ENCODE measurements around the gene NCOA7. TPM values are rescaled to one million over a fixed set of nuclear protein-coding genes. Genes with fewer than 3 reads are reported as not detected.

Gene NCOA7
- total and polyA plus RNA-seq, 5 donors = 5.9 to 18.6 (median 16.9) TPM

DNA sequence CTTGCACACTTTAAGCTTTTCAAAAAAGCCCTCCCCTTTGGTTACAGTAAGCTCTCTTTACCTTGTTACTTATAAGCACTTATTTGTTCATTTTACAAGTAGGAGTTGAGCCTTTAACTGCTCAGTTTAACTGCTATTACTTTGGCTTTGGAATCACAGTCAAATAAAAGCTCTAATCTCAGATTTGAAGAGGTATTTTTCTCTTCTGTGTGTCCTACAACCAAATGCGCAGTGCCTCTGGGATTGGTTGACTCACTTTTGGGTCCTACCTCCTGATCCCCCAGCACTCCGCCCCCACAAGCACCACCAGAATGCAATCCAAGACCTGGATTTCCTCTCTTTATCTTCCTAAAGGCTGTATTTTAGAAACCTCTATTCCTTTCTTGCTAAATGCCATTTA is 2.5 kb downstream of the NCOA7 start:
- Histone ChIP-seq H3K9me3 (ENCODE audit: control insufficient read depth, low read length) (no peaks in the 10 kb centered on the region), H3K4me1 (ENCODE audit: control insufficient read depth, insufficient read depth, low read length) (peaks cover 5% of the 10 kb centered on the region), H3K27me3 (ENCODE audit: control insufficient read depth, insufficient read depth) (no peaks in the 10 kb centered on the region), H3K27ac (ENCODE audit: low read length) (no peak overlapping the region), H3K4me3 (ENCODE audit: low read length) (no peak overlapping the region)
- intact Hi-C loops (cut with DNase I) = loop anchor here in 2 of 4 donors (5.0 to 10.0 kb wide), 3 partner anchors 52 to 164 kb away; partner anchors contain the start of gene HINT3 (in 1 of the 2)
- ATAC-seq (no peak), DNase-seq (no peak)
- 65% methylated on average over 2 of the region's 2 CpGs for WGBS

DNA sequence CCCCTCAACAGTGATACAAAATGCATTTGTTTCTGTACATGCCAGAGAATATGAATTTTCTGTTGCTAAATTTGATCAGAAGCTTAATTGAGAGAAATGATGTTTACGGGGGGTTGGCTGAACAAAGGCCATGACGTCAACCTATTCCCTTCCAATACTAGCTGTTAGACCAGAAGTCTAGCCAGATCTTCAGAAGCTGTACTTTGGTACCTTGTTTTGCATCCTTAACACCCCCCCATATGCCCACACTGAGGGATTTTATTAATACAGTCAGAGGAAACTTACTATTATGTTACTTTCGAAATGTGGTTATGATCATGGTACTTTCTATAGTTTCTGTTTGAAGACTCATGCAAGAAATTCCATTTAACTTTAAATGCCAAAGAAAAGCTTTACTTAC is 3.1 kb downstream of the NCOA7 start:
- 62% methylated on average over 3 of the region's 3 CpGs for WGBS

DNA sequence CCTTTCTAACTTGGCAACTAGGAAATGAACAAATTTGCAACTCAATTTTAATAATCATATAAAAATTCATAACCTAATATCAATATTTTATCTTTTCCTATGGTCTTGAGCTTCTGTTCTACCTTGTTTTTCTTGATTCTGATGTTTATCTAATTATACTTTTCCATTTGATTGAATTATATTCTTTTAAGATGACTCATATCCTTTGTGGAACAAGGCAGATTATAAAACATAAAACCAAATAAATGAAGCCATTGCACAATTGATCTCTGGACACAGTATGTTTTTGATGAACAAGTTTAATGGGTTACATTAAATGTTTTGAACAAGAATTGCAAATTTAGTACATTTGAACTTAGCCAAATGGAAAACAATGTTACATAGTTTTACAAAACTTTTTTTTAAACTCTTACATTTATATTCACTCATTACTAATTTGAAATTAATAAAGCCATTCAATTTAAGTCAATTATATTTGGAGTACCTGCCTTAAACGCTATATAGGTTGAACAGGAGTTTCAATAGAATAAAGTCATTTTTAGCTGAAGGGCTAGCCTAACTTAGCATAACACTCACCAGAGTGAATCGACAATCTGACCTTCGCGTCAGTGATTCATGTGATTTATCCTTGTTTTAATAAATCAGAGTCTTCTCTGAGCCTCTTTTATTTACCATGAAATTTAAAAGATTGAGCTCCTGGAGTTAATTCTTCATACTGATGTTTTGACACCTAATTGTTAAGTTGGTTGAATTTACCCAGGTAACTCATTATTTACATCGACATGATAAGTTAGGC is 3.8 kb downstream of the NCOA7 start:
- intact Hi-C loops (cut with DNase I) = loop anchor here in 2 of 4 donors (5.0 to 10.0 kb wide), 3 partner anchors 50 to 163 kb away; partner anchors contain the start of gene HINT3 (in 1 of the 2)

More for the DNA sequence above, 3.1 kb downstream of the NCOA7 start:
- Histone ChIP-seq H3K4me1 (ENCODE audit: control insufficient read depth, insufficient read depth, low read length) (peaks cover 5% of the 10 kb centered on the region), H3K27me3 (ENCODE audit: control insufficient read depth, insufficient read depth) (no peaks in the 10 kb centered on the region), H3K27ac (ENCODE audit: low read length) (no peak overlapping the region), H3K9me3 (ENCODE audit: control insufficient read depth, low read length) (no peaks in the 10 kb centered on the region), H3K4me3 (ENCODE audit: low read length) (no peak overlapping the region)
- ATAC-seq (no peak), DNase-seq (no peak)
- intact Hi-C loops (cut with DNase I) = loop anchor here in 2 of 4 donors (5.0 to 10.0 kb wide), 3 partner anchors 51 to 163 kb away; partner anchors contain the start of gene HINT3 (in 1 of the 2)

DNA sequence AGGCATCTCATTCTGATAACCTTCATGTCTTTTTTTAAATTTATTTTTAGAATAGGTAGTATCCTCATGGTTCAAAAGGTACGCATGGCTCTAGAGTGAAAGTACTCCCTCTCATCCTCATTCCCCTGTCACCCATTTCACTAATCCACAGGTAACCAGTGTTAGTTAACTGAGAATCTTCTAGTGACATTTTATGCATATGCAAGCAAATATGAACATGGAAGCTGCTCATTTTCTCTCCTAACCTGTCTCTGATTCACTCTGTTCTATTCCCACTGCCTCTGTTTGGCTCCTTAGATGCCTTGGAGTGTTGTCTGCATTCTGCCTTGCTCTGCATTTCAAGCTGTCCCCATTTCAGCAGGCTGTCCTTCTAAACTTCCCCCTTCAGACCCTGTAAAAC is 4.5 kb downstream of the NCOA7 start:
- no peak for DNase-seq
- no peaks in the 10 kb centered on the region for H3K27me3 ChIP-seq (ENCODE audit: control insufficient read depth, insufficient read depth)
- no peak overlapping the region for H3K27ac ChIP-seq (ENCODE audit: low read length)
- 95% methylated on average over 1 of the region's 1 CpG for WGBS
- intact Hi-C loops (cut with DNase I) = loop anchor here in 1 of 4 donors (10.0 kb wide), 1 partner anchor 50 kb away; no protein-coding TSS in a partner anchor
- no peak overlapping the region for H3K4me3 ChIP-seq (ENCODE audit: low read length)
- H3K9me3 ChIP-seq (ENCODE audit: control insufficient read depth, low read length) = no peaks in the 10 kb centered on the region
- H3K4me1 ChIP-seq (ENCODE audit: control insufficient read depth, insufficient read depth, low read length) = peaks cover 2% of the 10 kb centered on the region
- no peak for ATAC-seq

More for the DNA sequence above, 3.8 kb downstream of the NCOA7 start:
- WGBS = 96% methylated on average over 5 of the region's 5 CpGs
- DNase-seq (no peak), ATAC-seq (no peak)
- Histone ChIP-seq H3K4me1 (ENCODE audit: control insufficient read depth, insufficient read depth, low read length) (peaks cover 5% of the 10 kb centered on the region), H3K9me3 (ENCODE audit: control insufficient read depth, low read length) (no peaks in the 10 kb centered on the region), H3K27ac (ENCODE audit: low read length) (no peak overlapping the region), H3K27me3 (ENCODE audit: control insufficient read depth, insufficient read depth) (no peaks in the 10 kb centered on the region), H3K4me3 (ENCODE audit: low read length) (no peak overlapping the region)

GRCh38 chr6:125797120-125797885 is 6.5 kb downstream of the NCOA7 start:
- Histone ChIP-seq H3K4me3 (ENCODE audit: low read length) (no peak overlapping the region), H3K4me1 (ENCODE audit: control insufficient read depth, insufficient read depth, low read length) (peaks cover 4% of the 10 kb centered on the region), H3K9me3 (ENCODE audit: control insufficient read depth, low read length) (no peaks in the 10 kb centered on the region), H3K27me3 (ENCODE audit: control insufficient read depth, insufficient read depth) (no peaks in the 10 kb centered on the region), H3K27ac (ENCODE audit: low read length) (no peak overlapping the region)
- WGBS = 92% methylated on average over 3 of the region's 3 CpGs
- ATAC-seq (no peak), DNase-seq (no peak)
- intact Hi-C loops (cut with DNase I) = loop anchor here in 1 of 4 donors (10.0 kb wide), 1 partner anchor 47 kb away; no protein-coding TSS in a partner anchor

DNA sequence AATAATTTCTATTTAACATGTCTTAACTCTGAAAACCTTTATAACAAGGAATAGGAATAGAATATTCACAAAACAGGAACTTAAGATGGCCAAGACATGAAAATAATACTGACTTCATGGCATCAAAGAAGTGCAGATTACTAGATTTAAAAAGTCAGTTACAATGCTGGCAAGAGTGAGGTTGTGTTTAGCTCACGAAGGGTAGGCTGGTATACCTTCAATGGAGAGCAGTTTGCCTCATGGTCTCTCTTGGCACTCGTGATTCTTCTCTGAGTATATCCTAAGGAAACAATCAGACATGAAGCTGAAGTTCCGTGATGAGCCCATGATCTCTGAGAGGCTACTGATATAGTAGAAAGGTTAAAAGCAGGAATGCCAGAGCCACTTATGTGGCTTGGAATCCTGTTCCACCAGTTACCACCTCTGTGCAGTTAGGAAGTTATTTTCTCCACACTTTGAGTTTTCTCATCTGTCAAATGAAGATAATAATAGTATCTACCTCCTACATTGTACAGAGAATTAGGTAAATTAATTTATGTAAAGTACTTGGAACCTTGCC is 7.2 kb downstream of the NCOA7 start:
- no peak for ATAC-seq
- no peaks in the 10 kb centered on the region for H3K9me3 ChIP-seq (ENCODE audit: control insufficient read depth, low read length)
- no peaks in the 10 kb centered on the region for H3K27me3 ChIP-seq (ENCODE audit: control insufficient read depth, insufficient read depth)
- peaks cover 5% of the 10 kb centered on the region for H3K4me1 ChIP-seq (ENCODE audit: control insufficient read depth, insufficient read depth, low read length)
- no peak overlapping the region for H3K4me3 ChIP-seq (ENCODE audit: low read length)
- 68% methylated on average over 3 of the region's 3 CpGs for WGBS
- no peak for DNase-seq
- intact Hi-C loops (cut with DNase I) = loop anchor here in 1 of 4 donors (10.0 kb wide), 1 partner anchor 47 kb away; no protein-coding TSS in a partner anchor
- no peak overlapping the region for H3K27ac ChIP-seq (ENCODE audit: low read length)

- Histone ChIP-seq H3K4me1 (ENCODE audit: control insufficient read depth, insufficient read depth, low read length) (peaks cover 3% of the 10 kb centered on the region), H3K27me3 (ENCODE audit: control insufficient read depth, insufficient read depth) (no peaks in the 10 kb centered on the region), H3K4me3 (ENCODE audit: low read length) (no peak overlapping the region), H3K27ac (ENCODE audit: low read length) (no peak overlapping the region), H3K9me3 (ENCODE audit: control insufficient read depth, low read length) (no peaks in the 10 kb centered on the region)
- ATAC-seq = no peak
- 90% methylated on average over 5 of the region's 5 CpGs for WGBS
- intact Hi-C loops (cut with DNase I) = loop anchor here in 1 of 4 donors (10.0 kb wide), 1 partner anchor 46 kb away; no protein-coding TSS in a partner anchor
- DNase-seq = no peak
Observed at GRCh38 chr6:125798734-125799508, 8.2 kb downstream of the NCOA7 start.

DNA sequence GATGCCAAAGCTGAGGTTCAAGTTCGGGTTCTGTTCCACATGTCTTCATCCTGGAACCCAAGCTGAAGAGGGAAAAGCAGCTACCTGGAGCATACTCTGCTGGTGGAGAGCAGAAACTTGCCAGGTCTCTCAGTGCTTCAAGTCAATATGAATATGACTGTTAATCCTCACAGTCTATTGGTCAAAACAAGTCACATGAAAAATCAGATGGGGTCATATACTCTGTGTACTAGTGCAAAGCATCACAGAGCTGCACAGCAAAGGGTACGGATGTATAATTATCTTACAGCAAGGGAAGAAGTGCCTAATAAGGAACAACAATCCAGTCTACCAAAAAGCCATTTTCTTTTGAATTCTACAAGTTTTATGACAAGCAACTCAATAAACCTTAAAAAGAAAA is 11.6 kb downstream of the NCOA7 start:
- Histone ChIP-seq H3K4me1 (ENCODE audit: control insufficient read depth, insufficient read depth, low read length) (peaks cover 3% of the 10 kb centered on the region), H3K4me3 (ENCODE audit: low read length) (no peak overlapping the region), H3K9me3 (ENCODE audit: control insufficient read depth, low read length) (no peaks in the 10 kb centered on the region), H3K27me3 (ENCODE audit: control insufficient read depth, insufficient read depth) (no peaks in the 10 kb centered on the region), H3K27ac (ENCODE audit: low read length) (no peak overlapping the region)
- DNase-seq = no peak
- intact Hi-C loops (cut with DNase I) = loop anchor here in 1 of 4 donors (10.0 kb wide), 1 partner anchor 152 kb away; the partner anchor contains the start of gene HINT3
- ATAC-seq = no peak
- WGBS = 91% methylated on average over 2 of the region's 2 CpGs

- peaks cover 3% of the 10 kb centered on the region for H3K4me1 ChIP-seq (ENCODE audit: control insufficient read depth, insufficient read depth, low read length)
- no peaks in the 10 kb centered on the region for H3K9me3 ChIP-seq (ENCODE audit: control insufficient read depth, low read length)
- DNase-seq = no peak
- intact Hi-C loops (cut with DNase I) = loop anchor here in 1 of 4 donors (10.0 kb wide), 1 partner anchor 152 kb away; the partner anchor contains the start of gene HINT3
- no peaks in the 10 kb centered on the region for H3K27me3 ChIP-seq (ENCODE audit: control insufficient read depth, insufficient read depth)
- ATAC-seq = peak; percentile 62 to 65
- 41% methylated on average over 4 of the region's 4 CpGs for WGBS
- no peak overlapping the region for H3K4me3 ChIP-seq (ENCODE audit: low read length)
- H3K27ac ChIP-seq (ENCODE audit: low read length) = no peak overlapping the region
Observed at GRCh38 chr6:125802943-125803377, 12.2 kb downstream of the NCOA7 start.

- no peak for ATAC-seq
- no peak for DNase-seq
- no peak overlapping the region for H3K27ac ChIP-seq (ENCODE audit: low read length)
- H3K4me3 ChIP-seq (ENCODE audit: low read length) = no peak overlapping the region
- no peaks in the 10 kb centered on the region for H3K27me3 ChIP-seq (ENCODE audit: control insufficient read depth, insufficient read depth)
- intact Hi-C loops (cut with DNase I) = loop anchor here in 1 of 4 donors (10.0 kb wide), 1 partner anchor 151 kb away; the partner anchor contains the start of gene HINT3
- peaks cover 3% of the 10 kb centered on the region for H3K4me1 ChIP-seq (ENCODE audit: control insufficient read depth, insufficient read depth, low read length)
- H3K9me3 ChIP-seq (ENCODE audit: control insufficient read depth, low read length) = no peaks in the 10 kb centered on the region
Observed at GRCh38 chr6:125804264-125804663, 13.5 kb downstream of the NCOA7 start.
